ENCODE data around the gene SARM1. TPM values are rescaled to one million over a fixed set of nuclear protein-coding genes. Genes with fewer than 3 reads are reported as not detected.

SARM1 gene
- total RNA-seq, 1 donor from 2014 or later, result 10.1 TPM

DNA sequence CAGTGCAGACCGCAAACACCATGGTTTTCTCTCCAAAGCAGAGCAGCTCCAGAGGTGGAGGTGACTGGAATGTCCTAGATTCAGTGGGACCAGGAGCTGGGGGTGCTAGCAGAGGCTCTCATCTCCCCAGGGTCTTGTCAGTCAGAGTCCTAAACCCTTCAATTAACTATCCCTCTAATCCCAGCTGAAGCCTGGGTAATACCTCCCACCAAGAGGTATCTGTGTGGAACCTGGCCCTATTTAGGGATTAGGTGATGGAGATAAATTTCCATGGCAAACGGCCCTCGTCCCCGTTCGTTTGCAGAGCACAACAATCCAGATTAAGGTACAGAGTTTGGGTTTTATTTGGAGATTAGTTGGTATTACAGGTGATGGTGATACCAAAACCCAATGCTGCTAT lies 8.3 kb upstream of the SARM1 start:
- H3K4me1 ChIP-seq, result peaks cover 8% of the 10 kb centered on the region
- H3K27ac ChIP-seq, result no peak overlapping the region
- no peak overlapping the region for H3K4me3 ChIP-seq
- peaks cover 0 to 39% of the 10 kb centered on the region in 2 donors for H3K36me3 ChIP-seq
- intact Hi-C loops (cut with DNase I), result no loop called here
- no peak for DNase-seq (ENCODE audit: extremely low spot score in 2 of 2)
- H3K9me3 ChIP-seq, result no peaks in the 10 kb centered on the region
- TF ChIP-seq POLR2AphosphoS5 (IDR thresholded peaks at IDR 0.05; ENCODE audit: insufficient read depth in 1 of 2, low read depth in 1 of 2) (no peak), POLR2A (IDR thresholded peaks at IDR 0.05) (no peak)
- TF ChIP-seq, protein P1, sequence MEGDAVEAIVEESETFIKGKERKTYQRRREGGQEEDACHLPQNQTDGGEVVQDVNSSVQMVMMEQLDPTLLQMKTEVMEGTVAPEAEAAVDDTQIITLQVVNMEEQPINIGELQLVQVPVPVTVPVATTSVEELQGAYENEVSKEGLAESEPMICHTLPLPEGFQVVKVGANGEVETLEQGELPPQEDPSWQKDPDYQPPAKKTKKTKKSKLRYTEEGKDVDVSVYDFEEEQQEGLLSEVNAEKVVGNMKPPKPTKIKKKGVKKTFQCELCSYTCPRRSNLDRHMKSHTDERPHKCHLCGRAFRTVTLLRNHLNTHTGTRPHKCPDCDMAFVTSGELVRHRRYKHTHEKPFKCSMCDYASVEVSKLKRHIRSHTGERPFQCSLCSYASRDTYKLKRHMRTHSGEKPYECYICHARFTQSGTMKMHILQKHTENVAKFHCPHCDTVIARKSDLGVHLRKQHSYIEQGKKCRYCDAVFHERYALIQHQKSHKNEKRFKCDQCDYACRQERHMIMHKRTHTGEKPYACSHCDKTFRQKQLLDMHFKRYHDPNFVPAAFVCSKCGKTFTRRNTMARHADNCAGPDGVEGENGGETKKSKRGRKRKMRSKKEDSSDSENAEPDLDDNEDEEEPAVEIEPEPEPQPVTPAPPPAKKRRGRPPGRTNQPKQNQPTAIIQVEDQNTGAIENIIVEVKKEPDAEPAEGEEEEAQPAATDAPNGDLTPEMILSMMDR (IDR thresholded peaks at IDR 0.05), result no peak
- no peaks in the 10 kb centered on the region for H3K27me3 ChIP-seq

DNA sequence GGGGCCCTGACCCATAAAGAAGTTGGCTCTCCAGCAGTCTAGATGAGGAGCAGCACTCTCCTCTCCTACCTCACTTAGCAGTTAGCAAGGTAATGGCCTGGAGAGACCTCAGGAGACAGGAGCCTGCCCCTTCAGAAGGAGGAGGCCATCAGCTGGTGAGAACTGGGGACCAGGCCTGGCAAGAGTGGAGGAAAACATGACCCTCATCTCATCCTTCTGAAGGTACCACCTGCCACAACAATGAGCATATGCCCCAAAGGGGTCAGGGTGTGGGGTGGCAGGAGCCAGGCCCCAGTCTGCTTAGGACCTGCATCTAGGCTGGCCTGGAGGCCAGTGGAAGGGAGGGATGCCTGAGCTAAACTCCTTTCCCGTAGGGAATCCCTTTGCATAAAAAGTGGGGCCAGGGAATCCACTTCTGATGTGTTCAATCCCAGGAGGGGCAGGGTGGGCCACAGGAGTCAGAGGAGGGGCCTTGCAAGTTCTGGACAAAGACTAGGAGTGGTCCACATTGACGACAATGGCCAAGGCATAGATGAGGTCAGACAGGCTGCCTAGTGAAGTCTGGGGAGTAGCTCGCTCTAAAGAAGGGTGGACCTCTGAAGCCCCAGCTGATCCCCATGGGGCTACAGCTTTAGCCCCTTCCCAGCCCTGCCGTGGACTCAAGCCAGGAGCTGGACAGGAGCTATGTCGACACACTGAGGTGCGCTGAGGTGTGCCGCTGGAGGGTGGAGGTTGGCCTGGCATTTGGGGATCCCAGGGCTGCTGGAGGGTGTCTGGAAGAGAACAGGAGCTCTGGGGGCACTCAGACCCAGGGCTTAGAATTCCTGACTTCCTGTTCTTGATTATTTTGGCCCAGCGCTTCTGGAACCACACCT lies 7.5 kb upstream of the SARM1 start:
- no peak for DNase-seq (ENCODE audit: extremely low spot score in 2 of 2)
- intact Hi-C loops (cut with DNase I), result no loop called here
- TF ChIP-seq POLR2AphosphoS5 (IDR thresholded peaks at IDR 0.05; ENCODE audit: insufficient read depth in 1 of 2, low read depth in 1 of 2), result no peak
- TF ChIP-seq, protein P1 (IDR thresholded peaks at IDR 0.05), result no peak
- no peak for TF ChIP-seq POLR2A (IDR thresholded peaks at IDR 0.05)

DNA sequence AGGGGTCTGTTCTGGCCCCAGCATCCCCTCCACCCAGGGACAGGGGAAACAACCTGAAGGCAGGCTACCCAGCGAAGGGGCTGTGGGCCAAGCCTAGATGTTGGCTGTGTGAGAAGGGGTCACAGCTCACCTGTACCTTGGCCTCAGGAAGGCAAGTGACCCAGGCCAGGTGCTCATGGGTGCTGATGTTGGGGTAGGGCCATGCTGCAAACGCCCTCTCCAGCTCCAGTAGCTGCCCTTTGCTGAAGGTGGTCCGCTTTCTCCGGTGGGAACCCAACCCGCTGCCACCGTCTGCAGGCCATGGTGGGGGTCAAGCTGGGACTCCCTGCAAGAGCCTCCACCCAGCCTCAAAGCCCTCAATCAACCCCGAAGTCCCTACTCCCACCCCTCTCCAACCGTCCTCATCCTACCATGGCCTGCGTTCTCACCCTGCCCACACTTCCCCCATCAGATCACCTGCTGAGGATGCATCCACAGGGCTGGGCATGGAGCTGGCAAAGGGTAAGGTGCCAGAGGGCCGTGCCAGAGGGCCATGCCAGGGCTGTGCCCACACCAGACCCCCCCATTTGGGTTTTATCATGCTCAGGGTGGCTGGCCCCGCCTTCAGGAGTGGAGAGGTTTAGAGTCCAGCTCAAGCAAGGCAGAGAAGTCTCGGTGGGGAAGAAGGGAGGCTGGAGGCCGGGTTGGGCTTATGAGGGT lies 6.7 kb upstream of the SARM1 start, which contains the start of gene SEBOX:
SEBOX (minus strand) TSS at position 535 of the 699 bp plus-strand sequence; CDS start at position 487, 48 bp downstream.
- no peak for DNase-seq (ENCODE audit: extremely low spot score in 2 of 2)
- H3K27ac ChIP-seq, result no peak within 1 kb of the TSS
- H3K9me3 ChIP-seq, result no peaks in the 10 kb centered on the region
- intact Hi-C loops (cut with DNase I), result no loop called here
- TF ChIP-seq POLR2A (IDR thresholded peaks at IDR 0.05) (no peak), POLR2AphosphoS5 (IDR thresholded peaks at IDR 0.05; ENCODE audit: insufficient read depth in 1 of 2, low read depth in 1 of 2) (no peak)
- TF ChIP-seq, protein P1 (IDR thresholded peaks at IDR 0.05), result no peak
- peaks cover 0 to 35% of the 10 kb centered on the region in 2 donors for H3K36me3 ChIP-seq
- H3K4me1 ChIP-seq, result no peaks in the 10 kb centered on the region
- H3K27me3 ChIP-seq, result no peaks in the 10 kb centered on the region
- no peak within 1 kb of the TSS for H3K4me3 ChIP-seq

More for the DNA sequence above, 7.5 kb upstream of the SARM1 start:
- no peak overlapping the region for H3K4me3 ChIP-seq
- no peaks in the 10 kb centered on the region for H3K9me3 ChIP-seq
- no peaks in the 10 kb centered on the region for H3K4me1 ChIP-seq
- no peak overlapping the region for H3K27ac ChIP-seq
- peaks cover 0 to 39% of the 10 kb centered on the region in 2 donors for H3K36me3 ChIP-seq
- H3K27me3 ChIP-seq, result no peaks in the 10 kb centered on the region

DNA sequence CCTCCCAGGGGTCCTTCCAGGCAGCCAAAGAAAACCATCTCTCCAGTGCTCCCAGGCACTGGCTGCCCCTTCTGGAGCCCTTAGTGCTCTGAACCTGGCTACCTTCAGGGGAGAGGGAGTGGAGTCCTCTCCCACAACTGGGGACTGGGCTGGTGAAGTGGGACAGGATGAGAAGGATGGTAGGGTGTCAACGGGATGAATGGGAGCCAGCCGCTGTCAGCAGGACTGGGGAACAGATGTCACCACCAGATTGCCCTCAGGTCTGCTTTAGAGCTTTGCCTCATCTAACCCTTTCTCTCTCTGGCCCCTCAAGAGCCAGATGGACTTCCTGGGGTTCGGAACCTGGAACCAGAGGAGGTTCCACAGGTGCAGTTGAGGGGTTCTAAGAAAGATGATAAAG lies 6.0 kb upstream of the SARM1 start:
- Histone ChIP-seq H3K27me3 (no peaks in the 10 kb centered on the region), H3K36me3 (peaks cover 0 to 28% of the 10 kb centered on the region in 2 donors), H3K4me1 (no peaks in the 10 kb centered on the region), H3K9me3 (no peaks in the 10 kb centered on the region), H3K4me3 (no peak overlapping the region), H3K27ac (no peak overlapping the region)
- intact Hi-C loops (cut with DNase I), result no loop called here
- TF ChIP-seq, protein P1 (IDR thresholded peaks at IDR 0.05), result no peak
- TF ChIP-seq POLR2AphosphoS5 (IDR thresholded peaks at IDR 0.05; ENCODE audit: insufficient read depth in 1 of 2, low read depth in 1 of 2) (no peak), POLR2A (IDR thresholded peaks at IDR 0.05) (no peak)
- DNase-seq (ENCODE audit: extremely low spot score in 2 of 2), result no peak

All from vagina (tissue), 2 donors.